Activated CD8-positive, alpha-beta T cell treated with anti-CD3 and anti-CD28 coated beads for 36 hours (primary cell): Measurements from ENCODE around the gene PTCD1. TPM values are rescaled to one million over a fixed set of nuclear protein-coding genes. Genes with fewer than 3 reads are reported as not detected.

ENCODE experiments used
- ATAC-seq: fragments of 200-7000 bp; cut with Tn5 transposase; one replicate; pipeline ENCODE4 v1.10.0; 2021; ENCODE audit warnings: mild to moderate bottlenecking, moderate library complexity
- CTCF ChIA-PET: fragments of 350-600 bp; sonication (Branson Sonifier 250); formaldehyde crosslinking; loops from one replicate; lab custom pipeline; 2021; ENCODE audit warnings: antibody characterized with exemption; lab: Charles Lee
- POLR2A ChIA-PET: fragments of 350-600 bp; sonication (Branson Sonifier 250); formaldehyde crosslinking; loops from one replicate; lab custom pipeline; 2021; ENCODE audit warnings: antibody characterized with exemption; lab: Charles Lee
- DNase-seq: peaks from one replicate; pipeline ENCODE4 v3.0.0-alpha.2; 2020
- H3K27ac Mint-ChIP-seq: one replicate; pipeline ENCODE4 v1.8.0; 2021; ENCODE audit warnings: mild to moderate bottlenecking, mixed read lengths
- H3K27me3 Mint-ChIP-seq: one replicate; pipeline ENCODE4 v1.8.0; 2021; ENCODE audit warnings: mixed read lengths
- H3K36me3 Mint-ChIP-seq: one replicate; pipeline ENCODE4 v1.8.0; 2021; ENCODE audit warnings: low read depth, mixed read lengths
- H3K4me1 Mint-ChIP-seq: one replicate; pipeline ENCODE4 v1.8.0; 2021; ENCODE audit warnings: low read depth, mixed read lengths
- H3K4me3 Mint-ChIP-seq: one replicate; pipeline ENCODE4 v1.8.0; 2021; ENCODE audit warnings: mild to moderate bottlenecking, moderate library complexity, mixed read lengths
- H3K9me3 Mint-ChIP-seq: one replicate; pipeline ENCODE4 v1.8.0; 2021; ENCODE audit warnings: mixed read lengths
- intact Hi-C: fragments of 100-400 bp; cut with micrococcal nuclease; formaldehyde crosslinking; loops from one replicate; pipeline ENCODE4 v1.10.0; 2022
- total RNA-seq, 2 experiments: library from RNA; stranded (reverse); gene quantifications; one replicate each; pipeline ENCODE4 v1.2.3, GENCODE V29; 2021
- TF ChIP-seq, protein P1 (sequence below): fragments of 200-600 bp; IDR thresholded peaks from one replicate; pipeline ENCODE4 v1.8.0; 2022; ENCODE audit warnings: antibody characterized with exemption, mild to moderate bottlenecking

The PTCD1 gene
- total RNA-seq, 2 experiments from 2014 or later: 7.2 to 8.2 TPM

DNA sequence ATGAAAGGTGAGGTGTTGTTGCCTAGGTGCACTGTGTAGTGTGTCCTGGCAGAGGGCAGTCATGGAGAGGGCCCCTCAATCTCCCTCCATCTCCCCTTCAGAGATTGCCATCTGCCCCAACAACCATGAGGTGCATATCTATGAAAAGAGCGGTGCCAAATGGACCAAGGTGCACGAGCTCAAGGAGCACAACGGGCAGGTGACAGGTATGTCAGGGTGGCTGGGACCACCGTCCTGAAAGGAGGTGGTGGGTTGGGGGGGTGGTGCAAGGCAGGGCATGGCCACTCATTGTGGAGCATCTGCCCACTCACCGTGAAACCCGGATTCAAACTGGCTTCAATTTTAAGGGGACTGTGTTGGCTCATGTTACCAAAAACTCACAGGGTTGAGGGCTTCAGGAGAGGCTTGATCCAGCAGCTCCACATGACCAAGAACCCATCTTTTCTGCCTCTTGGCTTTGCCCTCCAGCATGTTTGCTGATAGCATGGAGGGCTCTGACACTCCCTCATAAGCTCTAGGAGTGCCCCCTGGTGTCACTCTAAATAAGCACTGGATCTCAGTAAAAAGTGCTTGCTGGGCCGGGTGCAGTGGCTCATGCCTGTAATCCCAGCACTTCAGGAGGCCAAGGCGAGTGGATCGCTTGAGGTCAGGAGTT, 51.9 kb downstream of the PTCD1 start:
- Mint-ChIP-seq H3K27ac (peak overlapping the region; percentile 75), H3K36me3 (peaks cover 47% of the 10 kb centered on the region), H3K4me1 (peaks cover 29% of the 10 kb centered on the region), H3K27me3 (no peaks in the 10 kb centered on the region), H3K9me3 (no peaks in the 10 kb centered on the region), H3K4me3 (no peak overlapping the region)
- CTCF ChIA-PET: interaction anchor here (0.9 to 1.9 kb wide), 6 partner anchors 10 to 61 kb away, joined by 3 to 7 read pairs (median 4); partner anchors contain the start of gene ARPC1A
- TF ChIP-seq, protein P1, sequence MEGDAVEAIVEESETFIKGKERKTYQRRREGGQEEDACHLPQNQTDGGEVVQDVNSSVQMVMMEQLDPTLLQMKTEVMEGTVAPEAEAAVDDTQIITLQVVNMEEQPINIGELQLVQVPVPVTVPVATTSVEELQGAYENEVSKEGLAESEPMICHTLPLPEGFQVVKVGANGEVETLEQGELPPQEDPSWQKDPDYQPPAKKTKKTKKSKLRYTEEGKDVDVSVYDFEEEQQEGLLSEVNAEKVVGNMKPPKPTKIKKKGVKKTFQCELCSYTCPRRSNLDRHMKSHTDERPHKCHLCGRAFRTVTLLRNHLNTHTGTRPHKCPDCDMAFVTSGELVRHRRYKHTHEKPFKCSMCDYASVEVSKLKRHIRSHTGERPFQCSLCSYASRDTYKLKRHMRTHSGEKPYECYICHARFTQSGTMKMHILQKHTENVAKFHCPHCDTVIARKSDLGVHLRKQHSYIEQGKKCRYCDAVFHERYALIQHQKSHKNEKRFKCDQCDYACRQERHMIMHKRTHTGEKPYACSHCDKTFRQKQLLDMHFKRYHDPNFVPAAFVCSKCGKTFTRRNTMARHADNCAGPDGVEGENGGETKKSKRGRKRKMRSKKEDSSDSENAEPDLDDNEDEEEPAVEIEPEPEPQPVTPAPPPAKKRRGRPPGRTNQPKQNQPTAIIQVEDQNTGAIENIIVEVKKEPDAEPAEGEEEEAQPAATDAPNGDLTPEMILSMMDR: peak; percentile 56
- intact Hi-C loops: no loop called here
- POLR2A ChIA-PET: interaction anchor here (1.0 to 4.8 kb wide), 6 partner anchors 8 to 23 kb away, joined by 3 to 17 read pairs (median 4); partner anchors contain the start of genes BUD31 and PDAP1
- DNase-seq (peak; percentile 60), ATAC-seq (peak; percentile 64)

DNA sequence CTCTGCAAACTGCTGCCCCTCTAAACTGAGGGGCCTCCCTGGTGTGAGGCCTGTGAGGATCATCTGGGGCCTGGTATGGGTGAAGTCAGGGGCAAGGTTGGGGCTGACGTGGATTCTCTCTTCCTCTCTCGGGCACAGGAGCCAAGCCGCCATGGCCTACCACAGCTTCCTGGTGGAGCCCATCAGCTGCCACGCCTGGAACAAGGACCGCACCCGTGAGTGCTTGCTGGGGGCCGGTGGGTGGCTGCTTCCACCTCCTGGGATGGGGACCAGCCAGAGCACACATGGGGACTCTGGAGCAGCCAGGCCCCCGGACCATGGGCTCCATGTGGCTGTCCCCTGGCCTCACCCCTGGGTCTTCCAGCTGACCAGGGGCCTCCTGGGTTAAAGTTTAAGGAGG, 53.0 kb downstream of the PTCD1 start:
- TF ChIP-seq, protein P1: no peak
- Mint-ChIP-seq H3K36me3 (peaks cover 46% of the 10 kb centered on the region), H3K27ac (peak overlapping the region; percentile 75), H3K4me3 (no peak overlapping the region), H3K4me1 (peaks cover 39% of the 10 kb centered on the region), H3K9me3 (no peaks in the 10 kb centered on the region), H3K27me3 (no peaks in the 10 kb centered on the region)
- POLR2A ChIA-PET: interaction anchor here (0.8 to 4.8 kb wide), 4 partner anchors 8 to 22 kb away, joined by 3 to 17 read pairs (median 4); partner anchors contain the start of gene PDAP1
- no peak for DNase-seq
- intact Hi-C loops: no loop called here
- no peak for ATAC-seq
- CTCF ChIA-PET: interaction anchor here (0.6 to 1.9 kb wide), 3 partner anchors 20 to 60 kb away, joined by 3 to 7 read pairs (median 7); partner anchors contain the start of gene ARPC1A

DNA sequence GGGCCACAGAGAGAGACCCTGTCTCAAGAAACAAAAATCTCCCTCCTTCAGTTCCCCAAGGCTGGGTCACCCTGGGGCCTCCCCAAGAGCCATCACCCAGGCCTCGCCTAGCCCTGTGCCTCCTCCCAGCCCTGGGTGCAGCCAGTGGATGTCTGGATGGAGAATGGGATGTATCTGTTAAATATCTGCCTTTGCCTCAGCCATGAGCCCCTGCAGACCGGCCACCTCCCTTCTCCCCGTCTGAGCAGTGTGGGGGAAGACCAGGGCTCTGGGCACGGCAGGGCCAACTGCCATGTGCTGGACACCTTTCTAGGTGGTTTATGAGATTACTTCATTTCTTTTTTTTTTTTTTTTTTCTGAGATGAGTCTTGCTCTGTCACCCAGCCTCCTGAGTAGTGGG, 54.1 kb downstream of the PTCD1 start:
- H3K27me3 Mint-ChIP-seq: no peaks in the 10 kb centered on the region
- H3K36me3 Mint-ChIP-seq: peaks cover 53% of the 10 kb centered on the region
- peaks cover 48% of the 10 kb centered on the region for H3K4me1 Mint-ChIP-seq
- peak overlapping the region; percentile 89 for H3K27ac Mint-ChIP-seq
- TF ChIP-seq, protein P1: no peak
- no peaks in the 10 kb centered on the region for H3K9me3 Mint-ChIP-seq
- intact Hi-C loops: no loop called here
- H3K4me3 Mint-ChIP-seq: no peak overlapping the region
- ChIA-PET CTCF (no interaction called here), POLR2A (interaction anchor here (0.6 kb wide), 1 partner anchor 10 kb away, joined by 3 read pairs; no protein-coding TSS in a partner anchor)
- ATAC-seq: no peak
- DNase-seq: no peak

DNA sequence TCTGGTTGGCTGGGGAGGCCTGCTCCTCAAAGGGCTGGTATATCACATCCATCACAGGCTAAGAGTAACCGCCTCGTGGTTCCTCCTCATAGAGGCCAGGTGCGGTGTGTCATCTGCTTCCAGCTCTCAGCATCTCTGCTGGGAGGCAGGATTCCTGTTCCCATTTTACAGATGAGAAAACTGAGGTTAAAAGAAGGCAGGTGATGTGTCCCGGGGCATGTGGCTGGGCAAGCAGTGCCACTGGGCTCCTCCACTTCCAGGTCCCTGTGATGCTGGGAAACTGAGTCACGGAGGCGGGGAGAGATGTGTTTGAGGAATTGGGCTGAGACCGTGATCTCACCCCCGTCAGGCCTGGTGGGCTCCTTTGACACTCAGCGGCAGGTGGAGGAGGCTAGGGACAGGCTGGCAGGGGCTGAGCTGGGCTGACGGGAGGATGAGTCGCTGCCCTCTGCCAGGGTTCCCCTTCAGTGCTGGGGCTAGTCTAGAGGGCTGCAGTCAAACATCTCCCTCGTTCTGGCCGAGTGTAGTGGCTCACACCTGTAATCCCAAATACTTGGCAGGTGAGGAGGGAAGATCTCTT, 54.7 kb downstream of the PTCD1 start:
- Mint-ChIP-seq H3K27ac (peak overlapping the region; percentile 89), H3K4me1 (peaks cover 55% of the 10 kb centered on the region), H3K4me3 (no peak overlapping the region), H3K36me3 (peaks cover 55% of the 10 kb centered on the region), H3K27me3 (no peaks in the 10 kb centered on the region), H3K9me3 (no peaks in the 10 kb centered on the region)
- ChIA-PET POLR2A (interaction anchor here (0.6 to 1.4 kb wide), 2 partner anchors 10 to 24 kb away, joined by 3 to 6 read pairs; partner anchors contain the start of gene PDAP1), CTCF (interaction anchor here (1.3 kb wide), 1 partner anchor 23 kb away, joined by 3 read pairs; no protein-coding TSS in a partner anchor)
- DNase-seq (peak; percentile 42), ATAC-seq (no peak)
- intact Hi-C loops: no loop called here
- TF ChIP-seq, protein P1: no peak
